ENCODE measurements around the gene CADM2.

Gene CADM2

DNA sequence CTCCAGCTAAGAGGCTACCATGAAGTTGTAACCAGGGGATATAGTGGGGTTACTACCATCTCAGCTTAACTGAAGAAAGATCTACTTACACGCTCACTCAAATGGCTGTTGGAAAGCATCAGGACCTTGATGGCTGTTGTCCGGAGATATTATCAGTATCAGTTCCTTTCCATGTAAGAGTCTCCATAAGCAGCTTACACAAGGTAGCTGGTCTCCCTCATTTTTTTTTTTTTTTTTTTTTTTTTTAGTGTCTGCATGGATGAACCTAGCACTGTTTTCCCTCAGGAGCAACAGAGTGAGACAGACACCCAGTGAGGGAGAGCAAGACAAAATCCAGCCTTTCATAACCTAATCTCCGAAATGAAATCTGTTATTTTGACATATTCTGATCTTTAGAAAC is 230.9 kb downstream of the CADM2 start:
- no peak for DNase-seq (ENCODE audit: low read depth)

DNA sequence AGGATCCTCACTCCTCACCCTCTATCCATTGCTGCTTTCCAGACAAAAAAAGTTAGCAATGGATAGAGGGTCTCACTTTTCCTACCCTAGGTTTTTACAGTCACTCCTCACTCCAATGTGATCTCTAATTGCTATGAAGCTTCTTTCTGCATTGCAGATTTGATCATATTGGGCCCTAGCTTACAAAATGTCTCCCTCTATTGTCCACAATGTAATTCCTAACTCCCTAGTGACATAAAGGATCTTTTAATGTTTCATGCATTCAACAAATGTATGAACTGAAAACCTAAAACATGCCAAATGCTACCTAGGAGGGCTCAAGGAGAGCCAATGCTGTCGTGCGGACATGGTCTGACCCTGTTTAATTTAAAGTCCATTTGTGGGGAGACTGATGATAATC is 234.8 kb downstream of the CADM2 start:
- DNase-seq (ENCODE audit: low read depth) = no peak

DNA sequence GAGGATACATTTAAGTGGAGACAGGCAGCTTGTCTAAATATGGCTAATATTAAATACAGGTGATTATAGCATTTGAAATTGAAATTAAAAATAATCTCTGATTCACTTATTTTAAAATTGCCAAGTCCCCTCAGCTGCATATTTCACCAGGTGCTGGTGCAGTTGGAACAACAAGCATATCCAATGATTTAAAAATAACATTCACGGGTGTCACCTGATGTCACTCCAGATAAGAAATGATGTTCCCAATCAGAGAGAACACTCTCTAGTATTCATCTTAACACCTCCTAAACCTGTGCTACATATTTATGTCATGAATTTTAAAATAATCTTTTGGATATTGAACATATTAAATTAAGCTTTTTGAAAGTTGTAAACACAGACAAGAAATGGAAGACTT is 249.9 kb downstream of the CADM2 start:
- no peak for DNase-seq (ENCODE audit: low read depth)

DNA sequence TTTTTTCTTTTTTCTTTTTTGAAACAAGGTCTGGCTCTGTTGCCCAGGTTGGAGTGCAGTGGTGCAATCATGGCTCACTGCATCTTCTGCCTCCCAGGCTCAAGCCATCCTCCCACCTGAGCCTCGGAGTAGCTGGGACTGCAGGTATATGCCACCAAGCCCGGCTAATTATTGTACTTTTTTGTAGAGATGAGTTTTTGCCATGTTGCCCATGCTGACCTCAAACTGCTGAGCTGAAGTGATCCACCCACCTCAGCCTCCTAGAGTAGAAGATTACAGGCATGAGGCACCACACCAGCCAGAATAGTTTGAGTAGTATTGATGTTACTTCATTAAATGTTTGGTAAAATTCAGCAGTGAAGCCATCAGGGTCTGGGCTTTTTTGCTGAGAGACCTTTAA is 251.8 kb downstream of the CADM2 start:
- DNase-seq (ENCODE audit: low read depth) = no peak

DNA sequence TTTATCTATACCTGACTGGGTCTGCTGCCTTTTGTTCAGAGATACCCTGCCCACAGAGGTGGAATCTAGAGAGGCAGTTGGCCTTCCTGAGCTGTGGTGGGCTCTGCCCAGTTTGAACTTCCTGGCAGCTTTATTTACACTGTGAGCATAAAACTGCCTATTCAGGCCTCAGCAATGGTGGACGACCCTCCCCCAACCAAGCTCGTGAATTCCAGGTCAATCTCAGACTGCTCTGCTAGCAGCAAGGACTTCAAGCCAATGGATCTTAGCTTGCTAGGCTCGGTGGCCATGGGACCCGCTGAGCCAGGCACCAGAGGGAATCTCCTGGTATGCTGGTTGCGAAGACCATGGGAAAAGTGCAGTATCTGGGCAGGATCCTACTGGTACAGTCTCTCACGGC is 270.2 kb downstream of the CADM2 start:
- no peak for DNase-seq (ENCODE audit: low read depth)

DNA sequence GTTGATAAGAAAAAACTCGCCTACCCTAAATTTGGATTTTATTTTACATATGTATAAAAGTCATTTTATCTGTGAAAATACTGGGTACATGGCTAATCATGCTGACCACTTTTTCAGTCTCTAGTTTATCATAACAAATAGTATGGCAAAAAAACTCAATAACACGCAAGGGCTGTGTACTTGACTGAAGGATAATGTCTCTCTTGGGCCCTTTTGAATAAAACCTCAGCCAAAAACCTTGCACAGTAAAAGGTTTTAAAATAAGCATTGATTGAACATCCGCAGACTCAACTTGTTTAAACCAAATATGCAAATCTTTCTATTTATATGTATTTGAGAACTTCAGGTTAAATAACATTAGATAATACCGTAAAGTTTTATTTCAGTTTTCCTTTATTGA is 285.3 kb downstream of the CADM2 start:
- no peak for DNase-seq (ENCODE audit: low read depth)

DNA sequence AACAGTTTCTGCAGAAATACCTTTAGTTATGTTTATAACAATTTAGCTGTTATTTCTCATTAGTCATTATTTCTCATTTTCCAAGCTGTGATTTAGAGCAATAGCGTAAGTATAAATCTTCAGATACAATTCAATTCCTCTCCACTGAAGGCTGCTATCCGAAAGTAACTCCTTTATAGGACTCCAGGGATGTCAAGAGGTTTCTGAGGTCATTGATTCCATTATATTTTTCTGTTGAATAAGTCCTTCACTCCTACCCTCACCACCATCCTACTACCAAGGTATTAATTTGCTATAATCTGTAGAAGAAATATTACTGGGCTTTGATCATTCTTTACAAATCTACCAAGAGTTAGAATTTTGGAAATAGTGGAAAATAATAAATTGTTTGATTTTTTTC is 285.7 kb downstream of the CADM2 start:
- no peak for DNase-seq (ENCODE audit: low read depth)

DNA sequence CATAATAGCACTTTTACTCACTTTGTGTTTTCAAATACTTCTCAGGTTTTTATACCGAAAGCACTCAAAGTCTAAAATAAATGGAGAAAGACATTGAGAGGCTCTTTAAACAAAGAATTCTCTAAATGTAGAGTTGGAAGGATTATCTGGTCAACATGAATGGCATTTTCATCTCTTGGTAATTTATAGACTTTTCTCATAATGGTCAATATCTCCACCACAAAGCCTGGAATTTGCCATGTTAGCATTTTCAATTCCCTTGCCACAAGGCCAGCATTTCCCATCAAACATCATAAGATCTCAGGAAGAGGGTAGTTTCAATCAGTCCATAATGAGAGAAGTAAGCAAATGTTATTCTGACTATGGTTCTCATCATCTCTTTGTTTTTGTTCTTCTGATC is 293.0 kb downstream of the CADM2 start:
- no peak for DNase-seq (ENCODE audit: low read depth)

DNA sequence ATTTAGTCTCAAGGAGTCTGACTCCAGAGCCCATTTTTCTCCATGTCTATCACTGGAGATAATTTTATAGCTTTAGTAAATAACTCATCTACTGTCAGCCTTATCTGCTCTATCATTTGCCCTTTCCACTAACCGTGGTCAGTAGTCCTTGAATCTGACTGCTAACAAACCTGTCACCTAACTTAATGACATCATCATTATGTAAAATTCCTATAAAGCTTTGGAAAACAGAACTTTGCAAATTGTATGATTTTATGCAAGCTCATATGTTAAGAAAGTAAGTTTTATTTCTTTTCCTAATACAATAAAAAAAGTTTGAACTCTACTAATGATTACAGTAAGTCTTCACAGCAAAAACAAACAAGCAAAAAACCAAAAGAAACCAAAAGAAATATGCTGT is 293.9 kb downstream of the CADM2 start:
- DNase-seq (ENCODE audit: low read depth) = no peak

DNA sequence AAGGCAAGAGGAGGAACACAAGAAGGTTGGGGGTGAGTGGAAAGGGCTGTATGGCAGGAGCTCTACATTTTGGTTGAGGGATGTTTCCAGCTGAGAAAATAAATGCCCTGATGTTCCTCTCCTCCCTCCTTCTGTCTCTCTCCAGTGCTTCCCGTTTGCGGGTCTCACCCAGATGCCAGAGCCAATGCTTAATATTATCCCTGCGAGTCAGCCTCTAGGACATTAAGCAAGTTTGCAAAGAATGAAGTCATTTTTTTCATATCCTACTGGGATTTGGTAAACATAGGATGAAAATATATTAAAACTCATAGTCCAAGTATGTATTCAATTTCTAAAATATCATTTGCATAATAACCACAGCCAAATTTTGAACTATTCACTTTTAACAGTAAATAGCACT is 295.9 kb downstream of the CADM2 start:
- no peak for DNase-seq (ENCODE audit: low read depth)

DNA sequence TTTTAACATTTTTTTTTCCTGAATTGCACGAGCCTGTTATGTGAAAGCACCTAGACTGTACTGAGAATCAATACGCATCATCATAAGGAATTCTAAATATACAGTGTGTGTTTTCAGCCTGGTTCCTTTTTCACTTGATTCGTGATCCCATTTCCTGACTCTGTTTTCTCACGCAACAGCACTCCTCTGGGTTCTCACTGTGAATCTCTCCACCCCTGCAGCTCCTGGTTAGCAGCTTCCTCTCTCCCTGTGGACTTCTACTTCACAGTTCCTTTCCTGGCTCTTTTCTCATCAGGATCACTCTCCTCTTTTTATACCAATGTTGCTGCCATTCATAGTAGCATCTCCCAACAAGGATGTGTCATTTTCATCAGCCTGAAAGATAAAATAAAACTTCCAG is 297.2 kb downstream of the CADM2 start:
- DNase-seq (ENCODE audit: low read depth) = no peak

DNA sequence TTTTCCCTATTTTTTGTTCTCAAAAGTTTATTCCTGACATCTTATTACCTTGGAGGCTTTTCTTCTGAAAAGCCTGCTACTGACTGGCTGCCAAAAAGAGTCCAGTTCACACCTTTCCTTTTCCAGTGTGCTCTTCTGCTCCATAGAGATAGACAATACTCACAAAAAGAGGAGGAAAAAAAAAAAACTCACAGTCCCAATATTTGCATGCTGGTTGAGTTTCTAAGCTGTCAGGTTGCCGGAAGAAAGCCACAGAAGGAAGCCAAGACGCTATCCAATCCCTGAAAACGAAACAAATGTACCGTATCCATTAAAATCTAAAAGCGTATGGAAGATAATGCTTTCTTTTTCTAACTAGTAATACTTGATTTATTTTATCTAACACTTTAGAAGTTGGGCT is 299.5 kb downstream of the CADM2 start:
- DNase-seq (ENCODE audit: low read depth) = no peak

DNA sequence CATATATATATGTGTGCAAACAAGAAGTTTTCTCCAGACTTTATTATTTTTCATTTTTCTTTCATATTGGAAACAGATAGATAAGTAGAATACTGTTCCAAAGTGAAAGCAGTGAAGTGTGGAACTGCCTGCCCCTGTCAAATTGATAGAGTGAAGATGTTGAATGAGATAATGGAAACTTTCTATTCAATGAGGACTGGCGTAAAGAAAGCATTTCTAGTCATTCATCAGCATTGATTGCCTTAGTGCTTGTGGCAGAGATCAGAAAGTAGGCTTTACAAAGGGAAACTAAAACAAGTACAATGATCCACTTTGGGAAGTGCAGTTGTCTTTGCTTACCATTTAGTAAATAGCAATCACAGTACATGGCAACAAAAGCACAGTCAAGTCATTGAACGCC is 300.0 kb downstream of the CADM2 start:
- DNase-seq (ENCODE audit: low read depth) = no peak

DNA sequence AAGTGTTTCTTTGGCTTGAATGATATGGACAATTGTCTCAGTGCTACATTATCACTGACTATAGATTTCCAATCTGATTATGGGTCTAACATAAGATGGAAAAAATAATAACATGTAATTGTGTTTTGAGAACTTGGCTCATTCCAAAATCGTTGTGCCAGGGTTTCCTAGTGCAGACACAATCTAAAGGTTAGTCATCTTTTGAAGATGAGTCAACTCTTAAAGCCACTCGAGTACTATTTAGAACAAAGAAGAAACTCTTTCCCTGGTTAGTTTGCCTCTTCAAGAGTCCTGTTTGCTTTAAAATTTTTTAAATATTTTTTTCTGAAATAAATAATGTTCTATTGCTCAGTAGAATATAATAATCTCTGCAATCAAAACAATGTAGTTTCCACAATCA is 301.0 kb downstream of the CADM2 start:
- no peak for DNase-seq (ENCODE audit: low read depth)

DNA sequence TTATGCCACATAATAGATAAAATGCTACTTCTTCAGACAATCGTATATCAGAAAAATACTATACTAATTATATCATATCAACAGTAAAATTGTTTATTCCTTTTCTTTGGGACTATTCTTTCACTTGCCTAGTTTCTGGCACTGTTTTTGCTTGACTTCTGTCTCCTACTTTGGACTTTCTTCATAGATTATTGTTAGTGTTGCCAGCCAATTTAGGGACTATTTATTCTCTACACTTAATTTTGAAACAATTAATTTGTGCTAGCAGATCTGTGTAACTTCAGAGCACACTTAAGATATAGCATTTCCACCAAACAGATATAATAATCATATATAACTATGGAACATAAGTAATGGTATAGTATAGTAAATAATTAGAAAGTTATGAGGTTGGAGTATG is 305.6 kb downstream of the CADM2 start:
- DNase-seq (ENCODE audit: low read depth) = no peak

DNA sequence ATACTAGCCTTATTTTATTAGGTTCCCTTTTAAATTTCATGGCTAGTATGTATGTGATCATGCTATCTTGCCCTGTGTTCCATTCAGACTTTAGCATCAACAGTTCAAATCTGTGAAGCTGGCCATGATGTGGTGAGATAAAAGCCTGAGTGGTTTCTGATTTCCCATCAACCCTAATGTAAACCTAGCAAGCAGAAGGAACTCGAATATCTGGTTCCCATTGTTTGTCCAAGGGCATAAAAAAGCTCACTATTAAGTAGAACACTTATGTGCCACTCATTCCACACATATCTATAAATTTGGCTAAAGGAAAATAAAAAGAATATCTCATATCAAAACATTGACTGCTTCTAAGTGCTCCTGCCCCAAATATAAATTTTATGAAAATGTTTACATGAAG is 311.7 kb downstream of the CADM2 start:
- no peak for DNase-seq (ENCODE audit: low read depth)

DNA sequence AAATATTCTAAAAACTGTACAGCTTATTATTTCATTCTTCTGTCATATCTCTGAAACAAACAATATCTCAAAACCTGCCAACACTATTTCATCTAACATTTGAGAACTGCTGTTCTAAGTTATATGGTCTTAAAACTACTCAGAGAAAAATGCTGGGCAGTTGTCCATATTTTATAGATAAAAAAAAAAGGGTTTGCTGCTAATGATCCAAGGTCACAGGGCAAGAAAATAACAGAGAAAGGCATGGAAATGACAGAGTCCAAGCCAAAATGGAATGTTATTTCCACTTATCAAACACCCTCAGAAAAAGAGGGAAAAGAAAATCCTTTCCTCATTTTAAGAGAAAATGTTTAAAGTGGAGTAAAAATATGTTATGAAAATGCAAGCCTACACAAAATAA is 313.1 kb downstream of the CADM2 start:
- no peak for DNase-seq (ENCODE audit: low read depth)

DNA sequence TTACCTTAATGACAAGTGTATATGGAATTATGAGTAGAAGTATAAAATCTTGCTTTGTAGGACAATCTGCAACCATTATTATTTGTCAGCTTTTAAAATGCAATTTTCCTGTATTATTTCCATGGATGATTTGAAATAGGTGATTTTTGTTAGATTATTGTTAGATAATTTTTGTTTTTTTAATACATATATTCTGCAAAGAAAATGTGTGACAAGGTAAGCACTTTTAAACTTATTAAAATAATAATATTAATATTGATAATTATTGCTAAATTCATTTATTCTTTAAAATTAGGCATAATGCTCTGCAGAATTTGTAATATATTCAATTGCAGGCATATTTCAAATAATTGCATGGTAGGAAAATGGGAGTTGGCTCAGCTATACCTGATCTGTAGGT is 329.5 kb downstream of the CADM2 start:
- DNase-seq (ENCODE audit: low read depth) = no peak

DNA sequence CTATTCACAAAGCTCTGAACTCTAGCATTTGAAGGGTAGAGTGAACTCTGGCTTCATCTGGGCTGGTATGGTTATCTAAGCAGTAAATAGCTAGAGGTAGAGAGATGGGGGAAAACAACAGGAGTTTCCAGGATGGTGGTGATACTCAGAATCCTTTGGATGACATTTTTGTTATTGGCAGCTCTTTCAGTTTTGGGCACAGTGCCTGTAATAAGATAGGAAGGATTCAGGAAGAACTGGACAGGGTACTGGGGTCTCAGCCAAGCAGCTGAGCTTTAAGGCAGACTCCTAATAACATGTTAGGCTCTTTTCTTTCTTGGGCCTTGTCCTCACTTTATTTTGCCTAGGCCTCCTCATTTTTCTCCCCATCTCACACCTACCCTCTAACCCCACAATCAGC is 338.5 kb downstream of the CADM2 start:
- no peak for DNase-seq (ENCODE audit: low read depth)

DNA sequence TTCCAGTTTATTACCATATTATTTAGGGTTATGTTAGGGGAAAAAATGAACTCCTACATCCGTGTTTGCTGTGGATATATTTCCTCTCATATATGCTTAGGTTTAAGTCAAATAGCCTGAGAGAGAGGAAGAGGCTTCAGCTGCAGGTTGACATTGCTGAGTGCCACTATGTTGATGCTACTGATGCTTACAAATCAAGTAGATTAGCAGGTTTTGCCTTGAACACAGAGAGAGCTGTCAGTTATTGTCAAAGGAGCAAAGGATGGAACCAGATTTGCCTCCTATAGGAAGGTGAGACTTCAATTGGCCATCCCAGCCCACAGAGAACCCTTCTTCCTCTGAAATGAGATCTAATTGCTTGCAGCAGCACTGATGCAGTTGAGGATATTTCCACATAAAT is 339.2 kb downstream of the CADM2 start:
- no peak for DNase-seq (ENCODE audit: low read depth)

DNA sequence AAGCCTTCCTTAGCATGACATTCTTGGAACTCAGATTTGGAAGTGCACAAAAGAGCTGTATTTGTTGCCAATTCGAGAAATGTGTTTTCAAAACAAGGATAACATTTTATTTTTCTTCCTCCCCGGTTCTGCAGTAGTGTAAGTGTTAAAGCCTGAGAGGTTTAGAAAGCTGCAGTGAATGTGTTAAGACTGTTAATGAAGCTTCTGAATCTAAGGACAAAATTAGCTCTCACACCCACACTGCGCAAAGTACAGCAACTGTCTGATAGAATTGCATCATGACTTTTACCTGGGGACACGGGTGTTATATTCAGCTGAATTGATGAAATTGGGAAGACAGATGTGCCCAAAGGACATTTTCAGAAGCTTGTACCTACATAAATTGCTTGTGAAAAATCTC is 344.4 kb downstream of the CADM2 start:
- no peak for DNase-seq (ENCODE audit: low read depth)

DNA sequence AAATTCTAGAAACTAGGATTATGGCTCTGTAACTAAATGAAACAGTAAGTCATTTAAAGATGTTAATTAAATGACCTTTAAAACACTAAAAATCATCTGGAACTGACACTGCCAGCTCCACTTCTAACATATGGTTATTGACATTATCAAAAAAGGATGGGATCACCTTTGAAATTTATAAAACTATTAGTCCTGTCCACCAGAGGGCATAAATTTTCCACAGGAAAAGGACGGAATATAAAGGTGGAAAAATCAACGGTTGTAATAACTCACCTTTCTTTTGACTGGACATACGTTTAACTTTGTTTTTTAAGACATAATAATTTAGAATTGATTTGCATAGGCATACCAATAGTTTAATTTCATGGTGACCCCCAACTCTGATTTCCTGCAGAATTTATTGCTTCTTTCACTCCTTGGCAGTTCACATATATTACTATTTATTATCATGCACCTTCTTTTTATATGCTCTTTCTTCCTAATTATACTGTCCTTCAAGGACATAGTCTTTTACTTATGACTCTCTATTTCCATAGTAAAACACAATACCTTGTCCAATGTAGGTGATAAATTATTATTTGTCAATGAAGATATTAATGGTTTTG is 345.7 kb downstream of the CADM2 start:
- no peak for DNase-seq (ENCODE audit: low read depth)

DNA sequence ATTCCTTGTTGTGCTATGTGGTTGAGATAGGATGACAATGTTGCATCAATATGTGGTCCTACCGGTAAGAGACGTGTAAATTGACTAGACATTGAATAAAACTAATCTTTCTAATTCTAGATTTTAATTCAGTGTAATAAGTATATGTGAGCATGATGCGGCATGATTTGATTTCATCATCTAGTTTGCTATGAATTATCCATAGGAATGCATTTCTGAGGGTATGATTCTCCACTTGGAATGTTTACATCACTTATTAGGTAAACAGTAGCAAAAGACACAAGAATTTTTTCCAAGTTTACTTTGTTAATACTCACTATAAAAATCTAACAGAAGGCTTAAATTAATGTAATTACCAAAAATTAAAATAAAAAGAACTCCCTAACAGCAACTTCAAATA is 353.5 kb downstream of the CADM2 start:
- DNase-seq (ENCODE audit: low read depth) = no peak

DNA sequence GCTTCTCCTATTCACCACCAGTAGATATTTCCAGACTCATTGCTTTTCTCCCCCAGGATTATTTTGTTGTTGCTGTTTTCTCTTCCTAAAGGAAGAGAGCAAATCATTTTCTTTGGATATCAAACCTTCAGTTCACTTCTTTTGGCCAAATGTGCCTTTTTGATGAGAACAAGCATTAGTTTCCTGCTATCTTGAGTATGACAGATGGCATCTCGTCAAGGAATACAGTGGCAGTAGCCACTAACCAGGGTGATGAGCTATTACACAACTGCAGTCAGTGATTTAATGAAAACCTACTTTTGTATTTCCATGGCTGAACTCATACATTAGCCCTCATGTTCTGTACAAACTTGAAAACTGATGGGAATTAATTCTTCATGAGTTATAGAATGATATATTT is 354.6 kb downstream of the CADM2 start:
- no peak for DNase-seq (ENCODE audit: low read depth)

DNA sequence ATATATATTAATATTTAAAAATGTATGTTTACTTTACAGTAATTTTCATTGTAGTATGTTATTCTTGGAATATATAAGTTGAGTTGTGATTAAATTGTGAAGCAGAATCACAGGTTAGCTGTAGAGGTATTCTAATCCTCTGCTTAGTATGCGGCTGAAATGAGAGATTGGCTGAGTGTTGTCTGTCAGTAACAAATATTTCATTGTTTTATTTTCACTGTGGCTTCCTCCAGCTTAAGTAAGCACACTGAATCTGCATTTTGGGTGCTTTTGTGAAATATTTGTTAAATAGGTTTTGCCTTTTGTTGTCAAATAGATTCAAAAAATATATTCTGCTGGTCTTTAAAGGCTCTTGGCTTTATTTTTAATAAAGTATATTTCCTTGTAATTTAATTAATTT is 357.5 kb downstream of the CADM2 start:
- DNase-seq (ENCODE audit: low read depth) = no peak
